Nephron progenitor cell (in vitro differentiated cells): Measurements from ENCODE around the gene ITSN1.

ENCODE experiments used
- DNase-seq: peaks from one replicate; pipeline ENCODE4 v3.0.0; 2021
- H3K27ac Mint-ChIP-seq: 2 replicates; pipeline ENCODE4 v1.8.0; 2021; ENCODE audit warnings: mild to moderate bottlenecking, moderate library complexity, mixed read lengths
- H3K27me3 Mint-ChIP-seq: 2 replicates; pipeline ENCODE4 v1.8.0; 2021; ENCODE audit warnings: mild to moderate bottlenecking, low read depth, mixed read lengths; ENCODE audit not compliant: poor library complexity
- H3K36me3 Mint-ChIP-seq: 2 replicates; pipeline ENCODE4 v1.8.0; 2021; ENCODE audit warnings: low read depth, mixed read lengths
- H3K4me1 Mint-ChIP-seq: 2 replicates; pipeline ENCODE4 v1.8.0; 2021; ENCODE audit warnings: mixed read lengths
- H3K4me3 Mint-ChIP-seq: 2 replicates; pipeline ENCODE4 v1.8.0; 2021; ENCODE audit warnings: mild to moderate bottlenecking, moderate library complexity, mixed read lengths
- H3K9me3 Mint-ChIP-seq: 2 replicates; pipeline ENCODE4 v1.8.0; 2021; ENCODE audit warnings: mild to moderate bottlenecking, moderate library complexity, mixed read lengths
- CTCF ChIP-seq: fragments of 200-600 bp; sonication (generic); IDR thresholded peaks from 2 replicates; pipeline ENCODE4 v1.5.0; 2021; ENCODE audit warnings: antibody characterized with exemption

Gene ITSN1

GRCh38 chr21:33828083-33828482, 185.8 kb downstream of the ITSN1 start:
- DNase-seq: no peak
- H3K4me3 Mint-ChIP-seq: no peak overlapping the region
- peaks cover 17% of the 10 kb centered on the region for H3K4me1 Mint-ChIP-seq
- H3K27ac Mint-ChIP-seq: no peak overlapping the region
- no peaks in the 10 kb centered on the region for H3K27me3 Mint-ChIP-seq
- peaks cover 74% of the 10 kb centered on the region for H3K36me3 Mint-ChIP-seq
- H3K9me3 Mint-ChIP-seq: no peaks in the 10 kb centered on the region
- no peak for TF ChIP-seq CTCF

- H3K9me3 Mint-ChIP-seq: no peaks in the 10 kb centered on the region
- H3K27me3 Mint-ChIP-seq: no peaks in the 10 kb centered on the region
- TF ChIP-seq CTCF: no peak
- no peak overlapping the region for H3K27ac Mint-ChIP-seq
- peaks cover 12% of the 10 kb centered on the region for H3K4me1 Mint-ChIP-seq
- no peak for DNase-seq
- H3K36me3 Mint-ChIP-seq: peaks cover 73% of the 10 kb centered on the region
- no peak overlapping the region for H3K4me3 Mint-ChIP-seq
Measured at GRCh38 chr21:33828577-33828976, 186.3 kb downstream of the ITSN1 start.

GRCh38 chr21:33829844-33830243, 187.5 kb downstream of the ITSN1 start:
- Mint-ChIP-seq H3K9me3 (no peaks in the 10 kb centered on the region), H3K36me3 (peaks cover 75% of the 10 kb centered on the region), H3K4me1 (peaks cover 11% of the 10 kb centered on the region), H3K27me3 (no peaks in the 10 kb centered on the region), H3K4me3 (no peak overlapping the region), H3K27ac (peak overlapping the region; percentile 15)
- no peak for TF ChIP-seq CTCF
- no peak for DNase-seq

- H3K27me3 Mint-ChIP-seq: no peaks in the 10 kb centered on the region
- H3K36me3 Mint-ChIP-seq: peaks cover 82% of the 10 kb centered on the region
- no peak for TF ChIP-seq CTCF
- H3K4me1 Mint-ChIP-seq: peaks cover 12% of the 10 kb centered on the region
- H3K4me3 Mint-ChIP-seq: no peak overlapping the region
- peak overlapping the region; percentile 13 for H3K27ac Mint-ChIP-seq
- no peaks in the 10 kb centered on the region for H3K9me3 Mint-ChIP-seq
- no peak for DNase-seq
Measured at GRCh38 chr21:33831962-33832659, 189.8 kb downstream of the ITSN1 start.

- H3K9me3 Mint-ChIP-seq: no peaks in the 10 kb centered on the region
- peak overlapping the region; percentile 95 for H3K27ac Mint-ChIP-seq
- no peaks in the 10 kb centered on the region for H3K27me3 Mint-ChIP-seq
- no peak overlapping the region for H3K4me3 Mint-ChIP-seq
- TF ChIP-seq CTCF: no peak
- no peak for DNase-seq
- peaks cover 12% of the 10 kb centered on the region for H3K4me1 Mint-ChIP-seq
- peaks cover 87% of the 10 kb centered on the region for H3K36me3 Mint-ChIP-seq
Measured at GRCh38 chr21:33834801-33835500, 192.7 kb downstream of the ITSN1 start.

GRCh38 chr21:33835920-33836319, 193.6 kb downstream of the ITSN1 start:
- Mint-ChIP-seq H3K36me3 (peaks cover 83% of the 10 kb centered on the region), H3K27ac (no peak overlapping the region), H3K27me3 (no peaks in the 10 kb centered on the region), H3K4me3 (no peak overlapping the region), H3K4me1 (peaks cover 12% of the 10 kb centered on the region), H3K9me3 (no peaks in the 10 kb centered on the region)
- DNase-seq: no peak
- no peak for TF ChIP-seq CTCF
